HepG2 (cell line): ENCODE measurements around the gene RARA. TPM values are rescaled to one million over a fixed set of nuclear protein-coding genes. Genes with fewer than 3 reads are reported as not detected.
A peak's percentile ranks its signal among the peaks of the same experiment; 100 is the strongest.

ENCODE experiments used
- ATM ChIP-seq: fragments of 450-650 bp; IDR thresholded peaks from 2 replicates; pipeline ENCODE4 v1.7.1; 2017; ENCODE audit warnings: mild to moderate bottlenecking, borderline replicate concordance
- BRF2 ChIP-seq: sonication (generic); formaldehyde crosslinking; IDR thresholded peaks from 2 replicates; pipeline ENCODE4 v1.8.1; 2022; ENCODE audit warnings: mild to moderate bottlenecking, missing genetic modification reagents
- FOXO4 ChIP-seq: sonication (generic); formaldehyde crosslinking; conservative IDR thresholded peaks from 2 replicates; pipeline ENCODE4 v1.8.1; 2023; ENCODE audit warnings: missing genetic modification reagents
- FOXP1 ChIP-seq, 2 experiments: fragments of 450-650 bp in 1 of 2; IDR thresholded peaks; 2 replicates each; pipeline ENCODE4 v1.6.1; 2017 to 2018; ENCODE audit warnings: antibody characterized with exemption in 1 of 2
- JDP2 ChIP-seq: sonication (generic); formaldehyde crosslinking; IDR thresholded peaks from 2 replicates; pipeline ENCODE4 v1.8.1; 2022; ENCODE audit warnings: missing genetic modification reagents, borderline replicate concordance
- NFYB ChIP-seq: sonication (generic); formaldehyde crosslinking; IDR thresholded peaks from 2 replicates; pipeline ENCODE4 v1.4.0; 2020; ENCODE audit warnings: missing genetic modification reagents
- PAWR ChIP-seq: sonication (generic); formaldehyde crosslinking; IDR thresholded peaks from 2 replicates; pipeline ENCODE4 v1.4.0; 2020; ENCODE audit warnings: missing genetic modification reagents, mild to moderate bottlenecking, borderline replicate concordance
- POGK ChIP-seq: sonication (generic); formaldehyde crosslinking; conservative IDR thresholded peaks from 2 replicates; pipeline ENCODE4 v1.8.0; 2022; ENCODE audit warnings: mild to moderate bottlenecking, moderate library complexity, missing genetic modification reagents
- POLR2AphosphoS5 ChIP-seq: IDR thresholded peaks from 2 replicates; pipeline ENCODE4 v1.6.1; 2012; ENCODE audit warnings: low read depth, low read length
- RARG ChIP-seq: sonication (generic); formaldehyde crosslinking; IDR thresholded peaks from 2 replicates; pipeline ENCODE4 v1.4.0; 2020; ENCODE audit warnings: low read depth, mild to moderate bottlenecking, missing genetic modification reagents
- TEAD2 ChIP-seq: sonication (generic); formaldehyde crosslinking; IDR thresholded peaks from 2 replicates; pipeline ENCODE4 v1.9.0; 2021; ENCODE audit warnings: missing genetic modification reagents
- ZMYM4 ChIP-seq: sonication (generic); formaldehyde crosslinking; IDR thresholded peaks from 2 replicates; pipeline ENCODE4 v1.8.1; 2023; ENCODE audit warnings: mild to moderate bottlenecking, missing genetic modification reagents
- ZNF142 ChIP-seq: sonication (generic); formaldehyde crosslinking; IDR thresholded peaks from 2 replicates; pipeline ENCODE4 v1.4.0; 2020; ENCODE audit warnings: missing genetic modification reagents
- ZNF160 ChIP-seq: sonication (generic); formaldehyde crosslinking; IDR thresholded peaks from 2 replicates; pipeline ENCODE4 v1.8.0; 2022; ENCODE audit warnings: mild to moderate bottlenecking, inconsistent platforms, missing genetic modification reagents
- ZNF230 ChIP-seq: sonication (generic); formaldehyde crosslinking; IDR thresholded peaks from 2 replicates; pipeline ENCODE4 v1.4.0; 2020; ENCODE audit warnings: mild to moderate bottlenecking, missing genetic modification reagents
- ZNF256 ChIP-seq: sonication (generic); formaldehyde crosslinking; conservative IDR thresholded peaks from 2 replicates; pipeline ENCODE4 v1.4.0; 2020; ENCODE audit warnings: missing genetic modification reagents
- ZNF263 ChIP-seq: sonication (generic); formaldehyde crosslinking; IDR thresholded peaks from 2 replicates; pipeline ENCODE4 v1.4.0; 2020; ENCODE audit warnings: missing genetic modification reagents
- ZNF367 ChIP-seq: sonication (generic); formaldehyde crosslinking; IDR thresholded peaks from 2 replicates; pipeline ENCODE4 v1.4.0; 2020; ENCODE audit warnings: missing genetic modification reagents, borderline replicate concordance
- ZNF709 ChIP-seq: sonication (generic); formaldehyde crosslinking; IDR thresholded peaks from 2 replicates; pipeline ENCODE4 v1.5.0; 2020; ENCODE audit warnings: mild to moderate bottlenecking, missing genetic modification reagents
- ZNF776 ChIP-seq: sonication (generic); formaldehyde crosslinking; IDR thresholded peaks from 2 replicates; pipeline ENCODE4 v1.4.0; 2020; ENCODE audit warnings: mild to moderate bottlenecking, missing genetic modification reagents
- polyA plus RNA-seq, 8 experiments: library from polyadenylated mRNA; depleted of rRNA in 3 of 8; stranded (reverse) in 7 of 8; unstranded in 1 of 8; fragments of >200 nt; fragmentation: Illumina TruSeq in 4 of 8; extraction: Trizol in 4 of 8; gene quantifications; 2 replicates each; pipeline versions ENCODE4 v1.2.1 to v1.2.3, GENCODE V29; 2011 to 2016; ENCODE audit warnings: low read depth in 4 of 8, missing spikeins in 1 of 8, mixed read lengths in 1 of 8; ENCODE audit not compliant: insufficient read depth in 1 of 8
- total RNA-seq, 5 experiments: library from RNA; depleted of rRNA; stranded (reverse); fragments of >200 nt; fragmentation: Illumina TruSeq; extraction: Trizol; gene quantifications; 2 replicates each; pipeline ENCODE4 v1.2.3, GENCODE V29; 2016; ENCODE audit warnings: low read depth in 1 of 5

The RARA gene
- total and polyA plus RNA-seq, 2 of the 13 experiments (the other 11 are each of a cell fraction or from before 2014, with no cell fraction given), result 6.4 to 8.6 TPM

- TF ChIP-seq POLR2AphosphoS5 (no peak), JDP2 (CRISPR knock-in tag) (no peak; the same call in 1 of the 2 replicates), ATM (no peak), RARG (no peak), ZNF230 (no peak), ZNF160 (CRISPR knock-in tag) (peak; percentile 79; the same call in 1 of the 2 replicates), PAWR (no peak), NFYB (CRISPR knock-in tag) (no peak), ZMYM4 (CRISPR knock-in tag) (peak; percentile 89), POGK (CRISPR knock-in tag) (peak; percentile 92), ZNF263 (CRISPR knock-in tag) (peak; percentile 93), ZNF776 (CRISPR knock-in tag) (0 out of 2 replicates have a peak, but pooled peaks have one; percentile 24), TEAD2 (CRISPR knock-in tag) (no peak), FOXP1 (IDR thresholded peaks at IDR 0.05) (no peak), FOXP1 (CRISPR knock-in tag; IDR thresholded peaks at IDR 0.05) (peak; percentile 91), ZNF256 (CRISPR knock-in tag) (no peak), ZNF142 (no peak), ZNF709 (CRISPR knock-in tag) (0 out of 2 replicates have a peak, but pooled peaks have one; percentile 36), FOXO4 (CRISPR knock-in tag) (no peak), BRF2 (CRISPR knock-in tag) (0 out of 2 replicates have a peak, but pooled peaks have one; percentile 48), ZNF367 (CRISPR knock-in tag) (no peak)
These were observed 43.9 kb downstream of the RARA start (continued) for GRCh38 chr17:40352779-40353394.
